ENCODE results near the gene TMEM167B.
"Not testable (repeated sequence)": the region's sequence is repeated elsewhere in the genome, so short reads cannot be mapped to it uniquely, and the experiment has no call there.

The TMEM167B gene

DNA sequence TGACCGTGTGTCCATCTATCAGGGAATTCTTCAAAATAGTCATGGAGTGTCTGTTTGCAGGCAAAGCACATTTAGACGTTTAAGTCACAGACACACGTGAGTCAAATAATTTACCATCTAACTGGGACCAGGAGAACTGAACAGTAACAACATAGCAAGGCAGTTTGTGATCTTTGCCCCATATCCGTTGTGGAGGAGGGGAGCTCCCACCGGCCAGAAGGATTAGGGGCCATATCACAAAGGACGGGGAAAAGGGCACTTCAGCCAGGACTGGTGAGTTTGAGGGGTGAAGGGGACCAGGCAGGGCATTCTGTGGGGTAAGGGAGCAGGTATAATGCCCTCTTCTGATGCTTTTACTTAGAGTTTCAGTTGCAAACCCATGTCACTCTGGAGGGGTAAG lies 46.2 kb downstream of the TMEM167B start:
- no peak for DNase-seq (ENCODE audit: low read depth in 2 of 2)
- no peak for TF ChIP-seq CTCF (IDR thresholded peaks at IDR 0.05; ENCODE audit: low read depth, low read length)
- no peak overlapping the region for H3K4me3 ChIP-seq (replicated peaks in 1 of 2; ENCODE audit: low read depth in 2 of 2, low read length in 2 of 2)

GRCh38 chr1:109137958-109138357 lies 47.4 kb downstream of the TMEM167B start:
- DNase-seq (ENCODE audit: low read depth in 2 of 2) = no peak
- no peak for TF ChIP-seq CTCF (IDR thresholded peaks at IDR 0.05; ENCODE audit: low read depth, low read length)
- no peak overlapping the region for H3K4me3 ChIP-seq (replicated peaks in 1 of 2; ENCODE audit: low read depth in 2 of 2, low read length in 2 of 2)

DNA sequence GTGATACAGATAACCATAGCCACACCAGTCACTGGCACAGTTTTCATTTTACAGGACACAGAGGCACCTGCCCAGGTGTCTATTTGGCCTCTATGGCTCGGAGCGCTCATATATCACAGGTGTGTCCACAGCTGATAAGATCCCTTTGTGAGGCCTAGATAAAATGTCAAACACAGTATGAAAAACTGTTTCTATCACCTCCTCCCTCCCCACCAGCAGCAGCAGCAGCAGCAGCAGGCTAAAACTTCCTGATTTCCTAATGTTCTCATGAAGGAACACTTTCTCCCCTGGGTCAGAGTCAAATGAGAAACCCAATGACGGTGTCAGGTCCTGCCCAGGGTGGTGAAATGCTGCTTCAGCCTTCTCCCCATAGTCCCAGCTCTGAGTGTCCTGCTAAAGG lies 47.8 kb downstream of the TMEM167B start:
- no peak overlapping the region for H3K4me3 ChIP-seq (replicated peaks in 1 of 2; ENCODE audit: low read depth in 2 of 2, low read length in 2 of 2)
- DNase-seq (ENCODE audit: low read depth in 2 of 2) = no peak
- TF ChIP-seq CTCF (IDR thresholded peaks at IDR 0.05; ENCODE audit: low read depth, low read length) = no peak

DNA sequence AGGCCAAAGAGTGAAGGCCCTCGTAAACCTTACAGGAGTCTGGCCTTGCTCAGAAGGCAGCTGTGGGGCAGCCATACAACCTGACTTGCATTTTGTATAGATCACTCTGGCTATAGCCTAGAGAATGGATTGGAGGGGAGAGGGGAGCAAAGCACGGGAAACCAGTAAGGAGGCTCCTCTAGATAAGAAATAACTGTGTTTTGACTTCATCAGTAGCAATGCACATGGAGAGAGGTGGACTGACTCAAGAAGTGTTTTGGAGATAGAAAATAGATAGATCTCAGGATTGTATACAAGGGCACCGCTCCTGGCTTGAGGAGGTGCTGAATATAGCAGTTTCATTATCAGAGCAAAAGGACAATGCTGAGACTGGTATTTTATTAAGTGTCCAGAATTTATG lies 49.8 kb downstream of the TMEM167B start:
- TF ChIP-seq CTCF (IDR thresholded peaks at IDR 0.05; ENCODE audit: low read depth, low read length) = no peak
- no peak overlapping the region for H3K4me3 ChIP-seq (replicated peaks in 1 of 2; ENCODE audit: low read depth in 2 of 2, low read length in 2 of 2)
- DNase-seq (ENCODE audit: low read depth in 2 of 2) = no peak

DNA sequence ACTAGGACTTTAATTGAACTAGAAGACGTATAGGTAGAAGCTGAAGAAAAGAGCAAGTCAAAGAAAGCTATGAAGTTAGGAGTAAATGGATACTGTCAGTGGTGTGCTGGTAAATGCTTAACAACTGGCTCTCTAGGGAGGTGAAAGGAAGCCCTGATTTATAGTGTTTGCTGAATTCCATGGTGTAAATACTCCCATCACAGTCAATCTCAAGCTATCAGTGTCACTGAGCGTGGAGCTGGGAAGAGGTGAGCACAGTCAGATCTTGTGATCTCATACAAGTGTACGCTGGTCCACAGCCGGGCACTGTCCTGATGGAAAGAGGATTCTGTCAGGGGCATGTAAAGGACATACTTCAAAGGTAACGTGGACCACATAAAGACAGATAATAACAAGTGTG lies 51.7 kb downstream of the TMEM167B start:
- H3K4me3 ChIP-seq (replicated peaks in 1 of 2; ENCODE audit: low read depth in 2 of 2, low read length in 2 of 2) = no peak overlapping the region
- DNase-seq (ENCODE audit: low read depth in 2 of 2) = no peak
- no peak for TF ChIP-seq CTCF (IDR thresholded peaks at IDR 0.05; ENCODE audit: low read depth, low read length)

- H3K4me3 ChIP-seq (replicated peaks in 1 of 2; ENCODE audit: low read depth in 2 of 2, low read length in 2 of 2) = not testable (repeated sequence)
Measured at GRCh38 chr1:109142725-109143124, 52.2 kb downstream of the TMEM167B start.

More at GRCh38 chr1:109142725-109143124, 52.2 kb downstream of the TMEM167B start:
- not testable (repeated sequence) for DNase-seq (ENCODE audit: low read depth in 2 of 2)
